Measurements from ENCODE around the gene PGGT1B.

DNA sequence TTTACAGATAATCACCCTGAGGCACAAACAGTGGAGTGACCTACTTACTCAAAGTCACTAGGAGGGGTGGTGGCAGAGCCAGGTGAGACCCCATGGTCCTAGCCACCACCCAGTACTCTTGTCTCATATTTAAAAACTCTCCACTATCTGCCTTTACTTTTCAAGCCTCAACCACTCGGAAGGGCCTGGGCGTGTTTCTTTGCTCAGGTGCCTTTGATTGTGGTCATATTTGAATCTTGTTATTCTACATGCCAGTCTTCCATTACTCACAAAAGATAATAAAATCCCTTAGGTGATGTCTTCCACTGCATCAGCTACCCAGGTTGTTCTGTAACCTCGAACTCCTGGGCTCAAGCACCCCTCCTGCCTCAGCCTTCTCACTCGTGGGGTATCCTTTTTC is 72.3 kb downstream of the PGGT1B start:
- TF ChIP-seq, protein P1, sequence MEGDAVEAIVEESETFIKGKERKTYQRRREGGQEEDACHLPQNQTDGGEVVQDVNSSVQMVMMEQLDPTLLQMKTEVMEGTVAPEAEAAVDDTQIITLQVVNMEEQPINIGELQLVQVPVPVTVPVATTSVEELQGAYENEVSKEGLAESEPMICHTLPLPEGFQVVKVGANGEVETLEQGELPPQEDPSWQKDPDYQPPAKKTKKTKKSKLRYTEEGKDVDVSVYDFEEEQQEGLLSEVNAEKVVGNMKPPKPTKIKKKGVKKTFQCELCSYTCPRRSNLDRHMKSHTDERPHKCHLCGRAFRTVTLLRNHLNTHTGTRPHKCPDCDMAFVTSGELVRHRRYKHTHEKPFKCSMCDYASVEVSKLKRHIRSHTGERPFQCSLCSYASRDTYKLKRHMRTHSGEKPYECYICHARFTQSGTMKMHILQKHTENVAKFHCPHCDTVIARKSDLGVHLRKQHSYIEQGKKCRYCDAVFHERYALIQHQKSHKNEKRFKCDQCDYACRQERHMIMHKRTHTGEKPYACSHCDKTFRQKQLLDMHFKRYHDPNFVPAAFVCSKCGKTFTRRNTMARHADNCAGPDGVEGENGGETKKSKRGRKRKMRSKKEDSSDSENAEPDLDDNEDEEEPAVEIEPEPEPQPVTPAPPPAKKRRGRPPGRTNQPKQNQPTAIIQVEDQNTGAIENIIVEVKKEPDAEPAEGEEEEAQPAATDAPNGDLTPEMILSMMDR (IDR thresholded peaks at IDR 0.05) = no peak
- TF ChIP-seq POLR2AphosphoS5 (IDR thresholded peaks at IDR 0.05) = no peak

Measured in sigmoid colon (tissue), 4 donors.